B cell (primary cell): Measurements from ENCODE around the gene TMEM220.

Source experiments
- EZH2 ChIP-seq: IDR thresholded peaks from 2 replicates; pipeline ENCODE4 v1.6.1; 2012; ENCODE audit warnings: borderline replicate concordance, low read depth, mild to moderate bottlenecking, moderate library complexity, low read length; ENCODE audit not compliant: insufficient read depth, poor library complexity, severe bottlenecking
- TF ChIP-seq, protein P1 (sequence below): fragments of 200-600 bp; IDR thresholded peaks from one replicate; pipeline ENCODE4 v1.8.0; 2022; ENCODE audit warnings: antibody characterized with exemption, mild to moderate bottlenecking

DNA sequence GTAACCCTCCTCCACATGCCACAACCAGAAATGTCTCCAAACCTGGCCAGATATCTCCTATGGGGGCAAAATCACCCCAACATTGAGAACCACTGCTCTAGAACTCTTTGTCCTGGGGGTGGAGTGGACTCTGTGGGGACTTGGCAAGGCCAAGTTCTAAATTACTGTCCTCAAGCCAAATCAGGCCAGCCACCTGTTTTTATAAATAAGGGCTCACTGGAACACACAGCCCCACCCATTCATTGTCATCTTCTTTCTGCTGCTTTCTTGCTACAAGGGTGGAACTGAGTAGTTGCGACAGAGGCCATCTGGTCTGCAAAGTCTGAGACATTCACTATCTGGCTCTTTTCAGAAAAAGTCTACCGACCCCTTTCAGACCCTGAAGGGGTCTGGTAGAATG is 26.8 kb upstream of the TMEM220 start:
- no peak for TF ChIP-seq EZH2
- TF ChIP-seq, protein P1, sequence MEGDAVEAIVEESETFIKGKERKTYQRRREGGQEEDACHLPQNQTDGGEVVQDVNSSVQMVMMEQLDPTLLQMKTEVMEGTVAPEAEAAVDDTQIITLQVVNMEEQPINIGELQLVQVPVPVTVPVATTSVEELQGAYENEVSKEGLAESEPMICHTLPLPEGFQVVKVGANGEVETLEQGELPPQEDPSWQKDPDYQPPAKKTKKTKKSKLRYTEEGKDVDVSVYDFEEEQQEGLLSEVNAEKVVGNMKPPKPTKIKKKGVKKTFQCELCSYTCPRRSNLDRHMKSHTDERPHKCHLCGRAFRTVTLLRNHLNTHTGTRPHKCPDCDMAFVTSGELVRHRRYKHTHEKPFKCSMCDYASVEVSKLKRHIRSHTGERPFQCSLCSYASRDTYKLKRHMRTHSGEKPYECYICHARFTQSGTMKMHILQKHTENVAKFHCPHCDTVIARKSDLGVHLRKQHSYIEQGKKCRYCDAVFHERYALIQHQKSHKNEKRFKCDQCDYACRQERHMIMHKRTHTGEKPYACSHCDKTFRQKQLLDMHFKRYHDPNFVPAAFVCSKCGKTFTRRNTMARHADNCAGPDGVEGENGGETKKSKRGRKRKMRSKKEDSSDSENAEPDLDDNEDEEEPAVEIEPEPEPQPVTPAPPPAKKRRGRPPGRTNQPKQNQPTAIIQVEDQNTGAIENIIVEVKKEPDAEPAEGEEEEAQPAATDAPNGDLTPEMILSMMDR = no peak
